Measurements from ENCODE around the gene THEM4. TPM values are rescaled to one million over a fixed set of nuclear protein-coding genes. Genes with fewer than 3 reads are reported as not detected.

THEM4 gene
- total and polyA plus RNA-seq, 2 of the 8 experiments (the other 6 are each of a cell fraction or from before 2014, with no cell fraction given) = 9.9 to 11.2 TPM

DNA sequence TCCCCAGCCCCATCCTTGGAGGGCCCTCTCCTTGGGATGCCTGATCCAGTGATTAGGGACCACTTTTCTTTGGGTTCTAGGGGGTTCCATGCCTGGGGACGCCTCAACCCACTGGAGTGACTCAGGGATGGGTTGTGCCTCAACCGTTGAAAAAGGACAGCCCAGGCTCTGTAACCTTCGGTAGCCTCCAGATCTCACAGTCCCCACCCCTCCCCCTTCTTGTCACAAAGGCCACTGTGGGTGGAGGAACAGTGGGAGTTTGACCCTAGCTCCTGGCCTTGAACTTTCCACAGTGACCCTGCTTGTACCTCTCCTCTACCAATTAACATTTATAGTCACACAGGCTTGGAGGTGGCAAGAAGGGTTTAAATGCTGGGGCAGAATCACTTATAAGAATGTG is 75.1 kb downstream of the THEM4 start:
- H2AFZ ChIP-seq (ENCODE audit: low read length) = no peak overlapping the region
- H3K9me3 ChIP-seq (ENCODE audit: insufficient read depth in 2 of 2, low read depth in 1 of 2, low read length in 1 of 2) = no peaks in the 10 kb centered on the region
- H3K18ac ChIP-seq (ENCODE audit: extremely low read depth, low read length) = no peak overlapping the region
- H2BK5ac ChIP-seq (ENCODE audit: low read depth, low read length) = no peak overlapping the region
- H2AK5ac ChIP-seq (ENCODE audit: low read depth, low read length) = no peak overlapping the region
- DNase-seq (ENCODE audit: low read depth in 1 of 2, low spot score in 2 of 2) = no peak
- no peak overlapping the region for H2BK12ac ChIP-seq (ENCODE audit: low read depth, low read length)
- no peak overlapping the region for H3K4me2 ChIP-seq (ENCODE audit: insufficient read depth in 1 of 2, low read depth in 2 of 2, low read length in 2 of 2)
- no peak overlapping the region for H4K5ac ChIP-seq (ENCODE audit: insufficient read length, low read depth, low read length)
- H3K14ac ChIP-seq (ENCODE audit: insufficient read length) = no peak overlapping the region
- no peak overlapping the region for H3K56ac ChIP-seq (replicated peaks; ENCODE audit: insufficient read length, low read depth, low read length)
- H3K23ac ChIP-seq (ENCODE audit: insufficient read length) = no peak overlapping the region
- WGBS, 2 experiments (ENCODE audit: extremely low coverage in 1 of 2, insufficient coverage in 1 of 2, insufficient read length in 1 of 2, insufficient replicate concordance in 2 of 2, low coverage in 1 of 2, low lambda C conversion rate in 2 of 2, missing lambda C conversion rate in 1 of 2) = 90% methylated on average over 3 of the region's 3 CpGs; no CpG with 5 or more reads in 1 of the 2 experiments
- CTCF ChIA-PET (ENCODE audit: partially characterized antibody) = interaction anchor here (0.7 to 3.7 kb wide), 12 partner anchors 8 to 299 kb away, joined by 3 to 26 read pairs (median 4); no protein-coding TSS in a partner anchor
- H3K23me2 ChIP-seq (ENCODE audit: low read depth, low read length) = peaks cover 18% of the 10 kb centered on the region; the same call in 1 of the 2 replicates
- TF ChIP-seq FOSL1 (IDR thresholded peaks at IDR 0.05; ENCODE audit: insufficient read depth, low read depth, low read length) (no peak), EGR1 (IDR thresholded peaks at IDR 0.05; ENCODE audit: borderline replicate concordance, low read depth, low read length) (no peak), BRCA1 (IDR thresholded peaks at IDR 0.05; ENCODE audit: low read depth, low read length) (no peak), RNF2 (IDR thresholded peaks at IDR 0.05; ENCODE audit: borderline replicate concordance, low read depth, low read length, missing control alignments, poor library complexity, severe bottlenecking) (no peak), CREB1 (IDR thresholded peaks at IDR 0.05) (no peak), EP300 (IDR thresholded peaks at IDR 0.05; ENCODE audit: borderline replicate concordance in 1 of 2, low read depth in 2 of 2, low read length in 2 of 2) (no peak), JUN (IDR thresholded peaks at IDR 0.05; ENCODE audit: low read depth, low read length) (no peak), TAF1 (IDR thresholded peaks at IDR 0.05; ENCODE audit: low read depth, low read length) (no peak)
- H4K8ac ChIP-seq (ENCODE audit: extremely low read depth, insufficient read depth, low read length) = no peak overlapping the region
- H2BK120ac ChIP-seq (replicated peaks; ENCODE audit: low read depth, low read length) = no peak overlapping the region
- no peaks in the 10 kb centered on the region for H3K79me2 ChIP-seq (ENCODE audit: control insufficient read depth in 1 of 2, insufficient read depth in 2 of 2, low read length in 2 of 2)
- no peak overlapping the region for H3K9ac ChIP-seq (replicated peaks in 1 of 4; ENCODE audit: extremely low read depth in 1 of 4, low read depth in 3 of 4, low read length in 3 of 4)
- no peaks in the 10 kb centered on the region for H3K79me1 ChIP-seq (ENCODE audit: low read depth, low read length)
- H3K4ac ChIP-seq (replicated peaks; ENCODE audit: insufficient read length, low read depth, low read length) = no peak overlapping the region
- no peak for FAIRE-seq
- no peak overlapping the region for H2BK20ac ChIP-seq (ENCODE audit: low read length)
- no peak overlapping the region for H4K91ac ChIP-seq (replicated peaks; ENCODE audit: insufficient read length, low read length)
- H4K20me1 ChIP-seq (replicated peaks in 1 of 2; ENCODE audit: control insufficient read depth in 1 of 2, insufficient read depth in 2 of 2, low read length in 2 of 2) = no peaks in the 10 kb centered on the region
- H3K4me3 ChIP-seq (ENCODE audit: extremely low read depth in 1 of 4, insufficient read depth in 2 of 4, low read depth in 3 of 4, low read length in 4 of 4) = no peak overlapping the region
- H3K27ac ChIP-seq (ENCODE audit: low read depth, low read length) = no peak overlapping the region
- POLR2A ChIA-PET (ENCODE audit: partially characterized antibody) = interaction anchor here (1.5 kb wide), 1 partner anchor 294 kb away, joined by 4 read pairs; the partner anchor contains the start of gene TUFT1
- H2BK15ac ChIP-seq (ENCODE audit: low read length) = peak overlapping the region; percentile 88; the same call in 1 of the 2 replicates
- H3K4me1 ChIP-seq (replicated peaks in 1 of 4; ENCODE audit: control insufficient read depth in 3 of 4, insufficient read depth in 4 of 4, low read length in 3 of 4) = peaks cover 9 to 28% (median 19%) of the 10 kb centered on the region in 4 experiments
- H3K27me3 ChIP-seq (replicated peaks in 1 of 4; ENCODE audit: control insufficient read depth in 3 of 4, extremely low read depth in 1 of 4, insufficient read depth in 3 of 4, low read length in 3 of 4) = peaks cover 10 to 24% (median 21%) of the 10 kb centered on the region in 4 experiments
- no peaks in the 10 kb centered on the region for H3K36me3 ChIP-seq (ENCODE audit: control insufficient read depth in 2 of 4, insufficient read depth in 4 of 4, low read length in 3 of 4)
